ENCODE data around the gene NFIX. TPM values are rescaled to one million over a fixed set of nuclear protein-coding genes. Genes with fewer than 3 reads are reported as not detected.

NFIX gene
- total and polyA plus RNA-seq, 2 donors (not counting 1 experiment from before 2014, with no cell fraction given): 0.69 to 5.6 TPM

DNA sequence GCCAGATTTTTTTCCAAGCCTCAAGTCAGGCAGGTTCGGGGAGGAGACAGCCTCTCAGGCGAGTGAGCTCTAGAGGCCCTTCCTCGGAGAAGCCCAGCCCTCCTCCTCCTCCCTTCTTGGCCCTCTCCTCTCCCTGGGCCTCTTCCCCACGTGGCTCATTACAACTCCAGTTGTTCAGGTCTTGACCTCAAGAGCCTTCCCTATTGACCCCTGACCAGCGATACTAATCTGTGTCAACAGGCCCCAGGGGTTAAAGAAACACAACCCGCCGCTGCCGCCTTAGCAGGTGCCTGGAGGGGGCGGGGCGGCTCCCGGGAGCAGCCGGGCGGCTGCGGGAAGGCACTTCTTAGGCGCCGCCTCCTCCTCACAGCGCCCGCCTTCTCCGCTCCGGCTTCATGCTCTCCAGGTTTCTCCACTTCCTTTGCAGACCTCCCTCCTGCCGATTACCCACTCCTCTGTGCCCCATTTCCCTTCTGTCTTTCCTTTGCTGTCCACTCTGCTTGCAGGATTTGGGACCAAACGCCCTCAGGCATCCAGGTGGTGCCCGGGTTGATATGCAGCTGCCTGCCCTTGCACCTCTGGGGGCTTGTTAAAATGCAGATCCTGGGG, 56.4 kb downstream of the NFIX start:
- Histone ChIP-seq H3K4me2 (replicated peaks; ENCODE audit: low read depth, low read length, poor library complexity, severe bottlenecking) (peak overlapping the region; percentile 58), H3K4me3 (ENCODE audit: control extremely low read depth in 1 of 5, extremely low read depth in 1 of 5, insufficient read depth in 1 of 5, low read depth in 2 of 5, low read length in 4 of 5) (no peak overlapping the region), H3K36me3 (replicated peaks in 1 of 2; ENCODE audit: control extremely low read depth in 1 of 2, control insufficient read depth in 1 of 2, extremely low read depth in 1 of 2, insufficient read depth in 2 of 2, low read length in 1 of 2) (no peaks in the 10 kb centered on the region), H3K9me3 (ENCODE audit: control extremely low read depth in 1 of 3, control insufficient read depth in 2 of 3, insufficient read depth in 1 of 3, low read length in 2 of 3) (peaks cover 0 to 3% (median 0%) of the 10 kb centered on the region in 3 donors), H3K27ac (ENCODE audit: low read length in 2 of 2) (no peak overlapping the region), H2AFZ (ENCODE audit: insufficient read depth, low read depth, low read length, poor library complexity, severe bottlenecking) (peak overlapping the region; percentile 56), H3K9ac (ENCODE audit: low read length) (no peak overlapping the region), H3K4me1 (ENCODE audit: control insufficient read depth in 2 of 2, insufficient read depth in 2 of 2, low read length in 2 of 2) (peaks cover 9% of the 10 kb centered on the region in 2 donors), H3K79me2 (ENCODE audit: control insufficient read depth, insufficient read depth, low read length) (no peaks in the 10 kb centered on the region), H3K27me3 (replicated peaks in 1 of 4; ENCODE audit: control extremely low read depth in 1 of 4, control insufficient read depth in 3 of 4, insufficient read depth in 4 of 4, low read length in 3 of 4) (peaks cover 0 to 36% (median 11%) of the 10 kb centered on the region in 4 experiments), H4K20me1 (ENCODE audit: control insufficient read depth, insufficient read depth, low read length, poor library complexity, severe bottlenecking) (no peaks in the 10 kb centered on the region)
- CTCF ChIA-PET: interaction anchor here (3.9 kb wide), 1 partner anchor 10 kb away, joined by 25 read pairs; no protein-coding TSS in a partner anchor
- TF ChIP-seq EZH2 (IDR thresholded peaks at IDR 0.05; ENCODE audit: borderline replicate concordance, insufficient read depth, low read depth, low read length, poor library complexity, severe bottlenecking): no peak
- TF ChIP-seq, protein P1, sequence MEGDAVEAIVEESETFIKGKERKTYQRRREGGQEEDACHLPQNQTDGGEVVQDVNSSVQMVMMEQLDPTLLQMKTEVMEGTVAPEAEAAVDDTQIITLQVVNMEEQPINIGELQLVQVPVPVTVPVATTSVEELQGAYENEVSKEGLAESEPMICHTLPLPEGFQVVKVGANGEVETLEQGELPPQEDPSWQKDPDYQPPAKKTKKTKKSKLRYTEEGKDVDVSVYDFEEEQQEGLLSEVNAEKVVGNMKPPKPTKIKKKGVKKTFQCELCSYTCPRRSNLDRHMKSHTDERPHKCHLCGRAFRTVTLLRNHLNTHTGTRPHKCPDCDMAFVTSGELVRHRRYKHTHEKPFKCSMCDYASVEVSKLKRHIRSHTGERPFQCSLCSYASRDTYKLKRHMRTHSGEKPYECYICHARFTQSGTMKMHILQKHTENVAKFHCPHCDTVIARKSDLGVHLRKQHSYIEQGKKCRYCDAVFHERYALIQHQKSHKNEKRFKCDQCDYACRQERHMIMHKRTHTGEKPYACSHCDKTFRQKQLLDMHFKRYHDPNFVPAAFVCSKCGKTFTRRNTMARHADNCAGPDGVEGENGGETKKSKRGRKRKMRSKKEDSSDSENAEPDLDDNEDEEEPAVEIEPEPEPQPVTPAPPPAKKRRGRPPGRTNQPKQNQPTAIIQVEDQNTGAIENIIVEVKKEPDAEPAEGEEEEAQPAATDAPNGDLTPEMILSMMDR (IDR thresholded peaks at IDR 0.05): no peak
- POLR2A ChIA-PET: interaction anchor here (0.6 kb wide), 1 partner anchor 1271 kb away, joined by 4 read pairs; no protein-coding TSS in a partner anchor
- ATAC-seq (ENCODE audit: low read depth) (no peak), DNase-seq (no peak)
- Mint-ChIP-seq H3K4me3 (peak overlapping the region; percentile 30), H3K27me3 (peaks cover 40% of the 10 kb centered on the region), H3K27ac (no peak overlapping the region), H3K9me3 (ENCODE audit: insufficient read depth) (no peaks in the 10 kb centered on the region), H3K4me1 (peaks cover 5% of the 10 kb centered on the region)
- intact Hi-C loops (cut with micrococcal nuclease): no loop called here
- WGBS (ENCODE audit: insufficient coverage): 7% methylated on average over 23 of the region's 23 CpGs

DNA sequence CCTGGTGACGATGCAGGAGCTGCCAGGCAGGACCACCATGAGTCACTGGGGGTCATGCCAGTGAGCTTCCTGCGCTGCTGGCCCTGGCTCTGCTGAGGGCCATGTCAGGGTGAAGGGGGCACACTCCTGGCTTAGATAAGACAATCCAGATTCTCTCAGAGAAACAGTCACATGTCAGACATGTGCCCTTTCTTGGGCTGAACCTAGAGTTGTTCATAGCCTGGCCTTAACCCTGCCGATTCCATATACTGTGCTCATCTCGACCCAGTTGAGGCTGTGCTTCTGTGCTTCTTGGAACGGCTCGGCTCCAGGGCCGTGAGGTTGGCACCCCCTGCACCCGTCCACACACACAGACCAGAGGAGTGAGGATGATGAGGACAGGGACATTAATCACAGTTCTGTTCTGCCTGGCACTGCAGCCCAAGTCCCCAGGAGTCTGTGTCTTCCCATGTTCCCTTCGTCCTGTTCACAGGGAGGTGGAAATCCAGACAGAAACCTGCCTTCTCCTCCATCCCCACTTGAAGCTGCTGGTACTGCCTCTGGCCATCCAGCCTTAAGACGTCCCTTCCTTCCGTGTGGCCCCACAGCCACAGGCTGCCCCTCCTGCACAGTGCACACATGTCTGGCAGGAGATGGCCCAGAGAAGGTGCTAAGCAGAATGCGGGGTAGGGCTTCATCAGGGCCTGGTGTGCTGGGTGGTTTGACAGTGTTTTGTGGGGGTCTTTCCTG, 57.3 kb downstream of the NFIX start:
- Histone ChIP-seq H3K27me3 (replicated peaks in 1 of 4; ENCODE audit: control extremely low read depth in 1 of 4, control insufficient read depth in 3 of 4, insufficient read depth in 4 of 4, low read length in 3 of 4) (peaks cover 0 to 36% (median 11%) of the 10 kb centered on the region in 4 experiments), H2AFZ (ENCODE audit: insufficient read depth, low read depth, low read length, poor library complexity, severe bottlenecking) (no peak overlapping the region), H3K36me3 (replicated peaks in 1 of 2; ENCODE audit: control extremely low read depth in 1 of 2, control insufficient read depth in 1 of 2, extremely low read depth in 1 of 2, insufficient read depth in 2 of 2, low read length in 1 of 2) (no peaks in the 10 kb centered on the region), H3K4me2 (replicated peaks; ENCODE audit: low read depth, low read length, poor library complexity, severe bottlenecking) (no peak overlapping the region), H3K4me3 (ENCODE audit: control extremely low read depth in 1 of 5, extremely low read depth in 1 of 5, insufficient read depth in 1 of 5, low read depth in 2 of 5, low read length in 4 of 5) (no peak overlapping the region), H3K79me2 (ENCODE audit: control insufficient read depth, insufficient read depth, low read length) (no peaks in the 10 kb centered on the region), H3K9ac (ENCODE audit: low read length) (no peak overlapping the region), H4K20me1 (ENCODE audit: control insufficient read depth, insufficient read depth, low read length, poor library complexity, severe bottlenecking) (no peaks in the 10 kb centered on the region), H3K27ac (ENCODE audit: low read length in 2 of 2) (no peak overlapping the region), H3K9me3 (ENCODE audit: control extremely low read depth in 1 of 3, control insufficient read depth in 2 of 3, insufficient read depth in 1 of 3, low read length in 2 of 3) (peaks cover 0 to 3% (median 0%) of the 10 kb centered on the region in 3 donors), H3K4me1 (ENCODE audit: control insufficient read depth in 2 of 2, insufficient read depth in 2 of 2, low read length in 2 of 2) (peaks cover 9% of the 10 kb centered on the region in 2 donors)
- TF ChIP-seq EZH2 (IDR thresholded peaks at IDR 0.05; ENCODE audit: borderline replicate concordance, insufficient read depth, low read depth, low read length, poor library complexity, severe bottlenecking): no peak
- TF ChIP-seq, protein P1 (IDR thresholded peaks at IDR 0.05): no peak
- ChIA-PET POLR2A (no interaction called here), CTCF (interaction anchor here (2.2 to 3.9 kb wide), 2 partner anchors 9 to 42 kb away, joined by 9 to 25 read pairs; no protein-coding TSS in a partner anchor)
- no peak overlapping the region for H3K27ac Mint-ChIP-seq
- no peak for DNase-seq
- no peaks in the 10 kb centered on the region for H3K9me3 Mint-ChIP-seq (ENCODE audit: insufficient read depth)
- ATAC-seq (ENCODE audit: low read depth): no peak
- H3K4me1 Mint-ChIP-seq: peaks cover 5% of the 10 kb centered on the region
- WGBS (ENCODE audit: insufficient coverage): 90% methylated on average over 7 of the region's 12 CpGs
- H3K4me3 Mint-ChIP-seq: no peak overlapping the region
- H3K27me3 Mint-ChIP-seq: peaks cover 35% of the 10 kb centered on the region
- intact Hi-C loops (cut with micrococcal nuclease): no loop called here
